Measurements from ENCODE around the gene NFAM1.

Gene NFAM1

GRCh38 chr22:42412744-42413333 lies 19.4 kb downstream of the NFAM1 start:
- DNase-seq, result no peak

GRCh38 chr22:42410708-42411107 lies 21.5 kb downstream of the NFAM1 start:
- no peak for DNase-seq

GRCh38 chr22:42408810-42409529 lies 23.2 kb downstream of the NFAM1 start:
- DNase-seq, result no peak

- DNase-seq, result no peak
Measured at GRCh38 chr22:42408276-42408675, 23.9 kb downstream of the NFAM1 start.

GRCh38 chr22:42404266-42404665 lies 27.9 kb downstream of the NFAM1 start:
- DNase-seq, result no peak

- no peak for DNase-seq
Measured at GRCh38 chr22:42401535-42402334, 30.5 kb downstream of the NFAM1 start.

- no peak for DNase-seq
Measured at GRCh38 chr22:42400811-42401534, 31.2 kb downstream of the NFAM1 start.

GRCh38 chr22:42399315-42400271 lies 32.6 kb downstream of the NFAM1 start:
- no peak for DNase-seq

- DNase-seq, result peak; percentile 22
Measured at GRCh38 chr22:42397332-42398249, 34.6 kb downstream of the NFAM1 start.

GRCh38 chr22:42396621-42397331 lies 35.4 kb downstream of the NFAM1 start:
- DNase-seq, result no peak

- no peak for DNase-seq
Measured at GRCh38 chr22:42389143-42389542, 43.1 kb downstream of the NFAM1 start.

- no peak for DNase-seq
Measured at GRCh38 chr22:42388130-42388797, 43.9 kb downstream of the NFAM1 start.

- no peak for DNase-seq
Measured at GRCh38 chr22:42387631-42388030, 44.6 kb downstream of the NFAM1 start.

GRCh38 chr22:42385696-42386095 lies 46.5 kb downstream of the NFAM1 start:
- DNase-seq, result no peak

- DNase-seq, result no peak
Measured at GRCh38 chr22:42384506-42384905, 47.7 kb downstream of the NFAM1 start.

GRCh38 chr22:42383851-42384417 lies 48.3 kb downstream of the NFAM1 start:
- DNase-seq, result no peak

GRCh38 chr22:42383287-42383686 lies 48.9 kb downstream of the NFAM1 start:
- DNase-seq, result no peak

GRCh38 chr22:42380769-42381551 lies 51.2 kb downstream of the NFAM1 start:
- no peak for DNase-seq

Measured in CD4-positive, alpha-beta T cell treated with Interleukin-12 subunit alpha and Interleukin-12 subunit beta, for 1 hour (primary cell).